Measurements from ENCODE around the gene CTRL. TPM values are rescaled to one million over a fixed set of nuclear protein-coding genes. Genes with fewer than 3 reads are reported as not detected.

Gene CTRL
- total RNA-seq, 1 donor from 2014 or later = 3.2 TPM

DNA sequence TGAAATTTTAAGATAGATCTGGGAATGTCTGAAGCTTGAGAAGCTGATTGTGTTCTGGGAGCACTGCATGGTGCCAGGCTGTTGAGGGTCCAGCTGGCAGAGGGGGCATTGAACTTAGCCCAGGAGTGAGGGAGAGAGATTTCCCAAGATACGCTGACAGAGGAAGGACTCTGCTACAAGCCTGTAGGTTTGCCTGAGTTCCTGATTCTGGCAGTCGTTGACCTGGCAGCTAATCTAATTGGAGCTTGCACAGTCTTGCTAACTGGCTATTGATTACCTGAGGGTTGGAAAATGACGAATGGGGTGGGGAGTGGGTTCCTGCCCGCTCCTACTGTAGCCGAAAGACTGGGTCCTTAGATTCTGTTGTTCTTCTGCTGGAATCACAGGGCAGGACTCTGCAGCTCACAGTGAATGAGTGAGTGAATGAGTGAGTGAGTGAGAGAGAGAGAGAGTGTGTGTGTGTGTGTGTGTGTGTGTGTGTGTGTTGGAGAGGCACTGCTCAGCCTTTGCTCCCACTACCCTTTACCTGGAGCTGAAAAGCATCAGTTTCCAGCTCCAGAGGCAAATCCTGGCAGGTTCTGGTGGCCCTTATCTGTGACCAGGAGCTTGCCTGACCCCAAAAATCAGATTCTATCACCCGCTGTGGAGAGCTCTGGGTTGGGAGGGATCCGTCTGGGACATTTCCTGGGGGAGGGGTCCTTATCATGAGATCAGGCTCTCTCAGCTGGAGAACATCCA lies 16.7 kb downstream of the CTRL start:
- H3K9me3 ChIP-seq = no peaks in the 10 kb centered on the region
- H3K27me3 ChIP-seq = no peaks in the 10 kb centered on the region
- H3K36me3 ChIP-seq = peaks cover 0 to 22% of the 10 kb centered on the region in 2 donors
- H3K27ac ChIP-seq = no peak overlapping the region
- TF ChIP-seq, protein P1, sequence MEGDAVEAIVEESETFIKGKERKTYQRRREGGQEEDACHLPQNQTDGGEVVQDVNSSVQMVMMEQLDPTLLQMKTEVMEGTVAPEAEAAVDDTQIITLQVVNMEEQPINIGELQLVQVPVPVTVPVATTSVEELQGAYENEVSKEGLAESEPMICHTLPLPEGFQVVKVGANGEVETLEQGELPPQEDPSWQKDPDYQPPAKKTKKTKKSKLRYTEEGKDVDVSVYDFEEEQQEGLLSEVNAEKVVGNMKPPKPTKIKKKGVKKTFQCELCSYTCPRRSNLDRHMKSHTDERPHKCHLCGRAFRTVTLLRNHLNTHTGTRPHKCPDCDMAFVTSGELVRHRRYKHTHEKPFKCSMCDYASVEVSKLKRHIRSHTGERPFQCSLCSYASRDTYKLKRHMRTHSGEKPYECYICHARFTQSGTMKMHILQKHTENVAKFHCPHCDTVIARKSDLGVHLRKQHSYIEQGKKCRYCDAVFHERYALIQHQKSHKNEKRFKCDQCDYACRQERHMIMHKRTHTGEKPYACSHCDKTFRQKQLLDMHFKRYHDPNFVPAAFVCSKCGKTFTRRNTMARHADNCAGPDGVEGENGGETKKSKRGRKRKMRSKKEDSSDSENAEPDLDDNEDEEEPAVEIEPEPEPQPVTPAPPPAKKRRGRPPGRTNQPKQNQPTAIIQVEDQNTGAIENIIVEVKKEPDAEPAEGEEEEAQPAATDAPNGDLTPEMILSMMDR (IDR thresholded peaks at IDR 0.05) = no peak
- no peak for TF ChIP-seq POLR2A (IDR thresholded peaks at IDR 0.05)
- no peak for TF ChIP-seq POLR2AphosphoS5 (IDR thresholded peaks at IDR 0.05; ENCODE audit: insufficient read depth in 1 of 2, low read depth in 1 of 2)
- no peak for DNase-seq (ENCODE audit: extremely low spot score in 2 of 2)
- intact Hi-C loops (cut with DNase I) = no loop called here
- H3K4me1 ChIP-seq = peaks cover 43% of the 10 kb centered on the region
- H3K4me3 ChIP-seq = no peak overlapping the region

DNA sequence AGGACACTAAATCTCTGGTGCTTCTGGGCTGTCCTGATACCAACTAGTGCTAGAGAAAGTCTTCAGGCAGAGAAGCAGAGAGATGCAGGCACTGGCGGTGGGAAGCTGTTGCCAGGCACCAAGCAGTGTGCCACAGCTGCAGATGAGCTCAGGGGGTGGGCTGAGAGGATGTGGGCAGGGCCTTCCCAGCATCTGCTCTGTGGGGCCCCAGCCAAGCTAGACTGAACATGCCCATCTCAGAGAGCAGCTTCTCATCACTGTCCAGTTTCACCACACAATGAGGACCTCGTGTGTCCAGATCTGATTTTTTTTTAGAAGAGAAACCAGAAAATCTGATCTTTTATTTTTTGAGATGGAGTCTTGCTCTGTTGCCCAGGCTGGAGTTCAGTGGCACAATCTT lies 21.5 kb downstream of the CTRL start:
- no peak for DNase-seq (ENCODE audit: extremely low spot score in 2 of 2)
- H3K27me3 ChIP-seq = no peaks in the 10 kb centered on the region
- H3K4me3 ChIP-seq = no peak overlapping the region
- H3K4me1 ChIP-seq = peaks cover 5% of the 10 kb centered on the region
- TF ChIP-seq, protein P1 (IDR thresholded peaks at IDR 0.05) = no peak
- TF ChIP-seq POLR2A (IDR thresholded peaks at IDR 0.05) (no peak), POLR2AphosphoS5 (IDR thresholded peaks at IDR 0.05; ENCODE audit: insufficient read depth in 1 of 2, low read depth in 1 of 2) (no peak)
- H3K36me3 ChIP-seq = peaks cover 0 to 24% of the 10 kb centered on the region in 2 donors
- no peaks in the 10 kb centered on the region for H3K9me3 ChIP-seq
- intact Hi-C loops (cut with DNase I) = no loop called here
- H3K27ac ChIP-seq = no peak overlapping the region

DNA sequence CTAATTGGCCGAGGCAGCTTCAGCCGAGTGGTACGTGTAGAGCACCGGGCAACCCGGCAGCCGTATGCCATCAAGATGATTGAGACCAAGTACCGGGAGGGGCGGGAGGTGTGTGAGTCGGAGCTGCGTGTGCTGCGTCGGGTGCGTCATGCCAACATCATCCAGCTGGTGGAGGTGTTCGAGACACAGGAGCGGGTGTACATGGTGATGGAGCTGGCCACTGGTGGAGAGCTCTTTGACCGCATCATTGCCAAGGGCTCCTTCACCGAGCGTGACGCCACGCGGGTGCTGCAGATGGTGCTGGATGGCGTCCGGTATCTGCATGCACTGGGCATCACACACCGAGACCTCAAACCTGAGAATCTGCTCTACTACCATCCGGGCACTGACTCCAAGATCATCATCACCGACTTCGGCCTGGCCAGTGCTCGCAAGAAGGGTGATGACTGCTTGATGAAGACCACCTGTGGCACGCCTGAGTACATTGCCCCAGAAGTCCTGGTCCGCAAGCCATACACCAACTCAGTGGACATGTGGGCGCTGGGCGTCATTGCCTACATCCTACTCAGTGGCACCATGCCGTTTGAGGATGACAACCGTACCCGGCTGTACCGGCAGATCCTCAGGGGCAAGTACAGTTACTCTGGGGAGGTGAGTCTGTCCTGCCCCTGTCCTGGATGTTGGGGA lies 22.5 kb downstream of the CTRL start:
- H3K27ac ChIP-seq = no peak overlapping the region
- TF ChIP-seq POLR2AphosphoS5 (IDR thresholded peaks at IDR 0.05; ENCODE audit: insufficient read depth in 1 of 2, low read depth in 1 of 2) (no peak), POLR2A (IDR thresholded peaks at IDR 0.05) (no peak)
- TF ChIP-seq, protein P1 (IDR thresholded peaks at IDR 0.05) = no peak
- no peak for DNase-seq (ENCODE audit: extremely low spot score in 2 of 2)
- H3K36me3 ChIP-seq = peaks cover 0 to 24% of the 10 kb centered on the region in 2 donors
- no peaks in the 10 kb centered on the region for H3K27me3 ChIP-seq
- H3K4me3 ChIP-seq = no peak overlapping the region
- H3K9me3 ChIP-seq = no peaks in the 10 kb centered on the region
- no peaks in the 10 kb centered on the region for H3K4me1 ChIP-seq
- intact Hi-C loops (cut with DNase I) = no loop called here

DNA sequence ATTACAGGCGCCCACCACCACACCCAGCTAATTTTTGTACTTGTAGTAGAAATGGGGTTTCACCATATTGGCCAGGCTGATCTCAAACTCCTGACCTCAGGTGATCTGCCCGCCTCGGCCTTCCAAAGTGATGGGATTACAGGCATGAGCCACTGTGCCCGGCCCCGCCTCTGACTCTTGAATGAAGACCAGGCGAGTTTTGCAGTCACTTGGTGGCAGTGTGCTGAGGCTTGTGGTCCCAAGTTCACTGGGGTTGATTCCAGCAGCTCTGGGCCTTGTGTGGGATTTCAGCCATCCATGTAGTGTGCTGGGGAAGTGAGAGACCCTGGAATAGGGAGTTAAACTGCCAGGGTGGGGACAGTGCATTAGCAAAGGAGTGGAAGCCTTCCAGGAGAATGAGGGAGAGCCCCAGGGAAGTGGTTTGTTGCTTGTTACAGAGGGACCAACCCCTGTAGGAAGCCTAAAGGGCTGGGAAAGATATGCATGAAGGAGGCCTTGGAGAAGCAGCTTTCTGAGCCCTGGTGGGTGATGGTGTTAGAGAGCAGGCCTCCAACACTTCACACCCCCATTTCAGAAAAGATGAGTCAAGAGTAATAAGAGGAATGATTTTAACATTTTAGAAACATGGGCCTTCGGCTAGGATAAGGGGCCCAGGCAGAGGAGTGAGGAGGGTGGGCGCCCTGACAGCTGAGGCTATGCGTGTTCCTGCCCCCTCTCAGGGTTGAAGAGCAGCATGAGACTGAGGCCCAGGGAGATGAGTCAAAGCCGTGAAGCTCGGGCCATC lies 24.1 kb downstream of the CTRL start:
- intact Hi-C loops (cut with DNase I) = no loop called here

More for the DNA sequence above, 24.1 kb downstream of the CTRL start:
- Histone ChIP-seq H3K4me3 (no peak overlapping the region), H3K4me1 (no peaks in the 10 kb centered on the region), H3K9me3 (no peaks in the 10 kb centered on the region), H3K27ac (no peak overlapping the region), H3K27me3 (no peaks in the 10 kb centered on the region), H3K36me3 (peaks cover 0 to 24% of the 10 kb centered on the region in 2 donors)
- no peak for DNase-seq (ENCODE audit: extremely low spot score in 2 of 2)
- TF ChIP-seq, protein P1 (IDR thresholded peaks at IDR 0.05) = no peak
- TF ChIP-seq POLR2A (IDR thresholded peaks at IDR 0.05) (no peak), POLR2AphosphoS5 (IDR thresholded peaks at IDR 0.05; ENCODE audit: insufficient read depth in 1 of 2, low read depth in 1 of 2) (no peak)

Measured in vagina (tissue), 2 donors.